Measurements from ENCODE around the gene CARD9.
A peak's percentile ranks its signal among the peaks of the same experiment; 100 is the strongest.
"Not testable (repeated sequence)": the region's sequence is repeated elsewhere in the genome, so short reads cannot be mapped to it uniquely, and the experiment has no call there.

Gene CARD9

GRCh38 chr9:136373300-136374182 is at the start of gene CARD9:
CARD9 (minus strand) TSS chr9:136373669; CDS start chr9:136372078, 1,591 bp downstream.
- DNase-seq (ENCODE audit: low read depth) = no peak

GRCh38 chr9:136422876-136423275 is 49.4 kb upstream of the CARD9 start:
- no peak for DNase-seq (ENCODE audit: low read depth)

- no peak for DNase-seq (ENCODE audit: low read depth)
These were observed 48.3 kb upstream of the CARD9 start for GRCh38 chr9:136421791-136422190.

- DNase-seq (ENCODE audit: low read depth) = no peak
These were observed 45.6 kb upstream of the CARD9 start for GRCh38 chr9:136419092-136419420.

GRCh38 chr9:136418182-136419091 is 45.0 kb upstream of the CARD9 start:
- no peak for DNase-seq (ENCODE audit: low read depth)

GRCh38 chr9:136416914-136417313 is 43.4 kb upstream of the CARD9 start:
- no peak for DNase-seq (ENCODE audit: low read depth)

GRCh38 chr9:136416427-136416826 is 43.0 kb upstream of the CARD9 start:
- DNase-seq (ENCODE audit: low read depth) = no peak

GRCh38 chr9:136412962-136413361 is 39.5 kb upstream of the CARD9 start:
- no peak for DNase-seq (ENCODE audit: low read depth)

- no peak for DNase-seq (ENCODE audit: low read depth)
These were observed 37.9 kb upstream of the CARD9 start for GRCh38 chr9:136411378-136411777.

- DNase-seq (ENCODE audit: low read depth) = peak; percentile 92
These were observed 37.2 kb upstream of the CARD9 start, which contains the start of the genes ENTR1 and PMPCA for GRCh38 chr9:136410500-136411287. ENTR1 (minus strand) TSS chr9:136410614; CDS start chr9:136410397, 217 bp downstream. PMPCA (plus strand) TSS chr9:136410658; CDS start chr9:136410669, 11 bp downstream.

- DNase-seq (ENCODE audit: low read depth) = peak; percentile 22
These were observed 36.3 kb upstream of the CARD9 start for GRCh38 chr9:136409557-136410455.

- DNase-seq (ENCODE audit: low read depth) = no peak
These were observed 34.4 kb upstream of the CARD9 start for GRCh38 chr9:136407911-136408310.

- DNase-seq (ENCODE audit: low read depth) = not testable (repeated sequence)
These were observed 33.6 kb upstream of the CARD9 start for GRCh38 chr9:136407061-136407460.

GRCh38 chr9:136405904-136406303 is 32.4 kb upstream of the CARD9 start:
- DNase-seq (ENCODE audit: low read depth) = not testable (repeated sequence)

GRCh38 chr9:136405481-136405880 is 32.0 kb upstream of the CARD9 start:
- DNase-seq (ENCODE audit: low read depth) = no peak

- DNase-seq (ENCODE audit: low read depth) = no peak
These were observed 31.3 kb upstream of the CARD9 start for GRCh38 chr9:136404801-136405136.

GRCh38 chr9:136403915-136404800 is 30.7 kb upstream of the CARD9 start:
- no peak for DNase-seq (ENCODE audit: low read depth)

- DNase-seq (ENCODE audit: low read depth) = peak; percentile 61
These were observed 30.1 kb upstream of the CARD9 start for GRCh38 chr9:136403538-136403914.

- no peak for DNase-seq (ENCODE audit: low read depth)
These were observed 28.6 kb upstream of the CARD9 start for GRCh38 chr9:136402067-136402466.

All from stimulated activated CD8-positive, alpha-beta memory T cell treated with anti-CD3 and anti-CD28 coated beads, Interleukin-12 subunit alpha, Interleukin-12 subunit beta, amount 100 ng/mL, for 4 hours (primary cell).